Upper lobe of right lung (tissue), 1 donor: ENCODE data around the gene FNDC5. TPM values are rescaled to one million over a fixed set of nuclear protein-coding genes. Genes with fewer than 3 reads are reported as not detected.

Experiments
- ATAC-seq: fragments of 200-7000 bp; cut with Tn5 transposase; one replicate; pipeline ENCODE4 v1.9.1; 2020; ENCODE audit warnings: mild to moderate bottlenecking, moderate library complexity
- DNase-seq: peaks from one replicate; pipeline ENCODE4 v3.0.0-alpha.2; 2020
- H3K27ac ChIP-seq: fragments of 200-600 bp; one replicate; pipeline ENCODE4 v1.8.0; 2022
- H3K27me3 ChIP-seq: fragments of 200-600 bp; one replicate; pipeline ENCODE4 v1.8.0; 2022; ENCODE audit warnings: mild to moderate bottlenecking
- H3K36me3 ChIP-seq: fragments of 200-600 bp; one replicate; pipeline ENCODE4 v1.8.0; 2022
- H3K4me1 ChIP-seq: fragments of 200-600 bp; one replicate; pipeline ENCODE4 v1.8.0; 2022
- H3K4me3 ChIP-seq: fragments of 200-600 bp; one replicate; pipeline ENCODE4 v1.8.0; 2022; ENCODE audit warnings: mild to moderate bottlenecking
- H3K9me3 ChIP-seq: fragments of 200-600 bp; one replicate; pipeline ENCODE4 v1.8.0; 2022
- intact Hi-C: fragments of 100-400 bp; cut with DNase I; formaldehyde crosslinking; loops from one replicate; pipeline ENCODE4 v1.11.0; 2022
- total RNA-seq: library from RNA; stranded (reverse); fragmentation: NEBNext Ultra II Directional; extraction: Animal tissue kit (Norgen Biotek cat#: 25700); gene quantifications from one replicate; pipeline ENCODE4 v1.2.1, GENCODE V29; 2021
- TF ChIP-seq, protein P1 (sequence below): fragments of 200-600 bp; IDR thresholded peaks from one replicate; pipeline ENCODE4 v1.8.0; 2022; ENCODE audit warnings: antibody characterized with exemption
- donor health status: DM: no; HTN: yes; CAD: no; lungs with severe emphysema.

Gene FNDC5
- total RNA-seq, 1 donor from 2014 or later: 1.5 TPM

DNA sequence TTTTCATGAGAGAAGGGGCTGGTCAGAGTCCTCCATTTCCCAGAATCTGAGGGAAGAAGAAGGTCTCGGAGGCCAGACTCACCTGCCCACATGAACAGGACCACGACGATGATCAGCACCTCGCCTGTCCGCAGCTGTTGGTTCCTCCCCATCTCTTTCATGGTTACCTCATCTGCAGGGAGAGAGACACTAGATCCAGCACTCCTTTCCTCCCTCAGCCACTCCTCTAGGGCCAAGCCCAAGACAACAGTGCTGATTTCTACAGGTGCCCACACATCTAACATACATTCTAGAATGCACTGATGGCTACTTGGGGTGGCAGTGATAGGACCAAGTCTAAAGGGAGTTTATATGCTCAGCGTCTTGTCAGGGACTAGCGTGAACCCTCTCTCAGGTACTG is 3.0 kb downstream of the FNDC5 start:
- Histone ChIP-seq H3K27me3 (peaks cover 22% of the 10 kb centered on the region), H3K27ac (no peak overlapping the region), H3K9me3 (no peaks in the 10 kb centered on the region), H3K4me3 (no peak overlapping the region), H3K4me1 (no peaks in the 10 kb centered on the region), H3K36me3 (no peaks in the 10 kb centered on the region)
- no peak for ATAC-seq
- no peak for DNase-seq
- intact Hi-C loops: no loop called here
- TF ChIP-seq, protein P1, sequence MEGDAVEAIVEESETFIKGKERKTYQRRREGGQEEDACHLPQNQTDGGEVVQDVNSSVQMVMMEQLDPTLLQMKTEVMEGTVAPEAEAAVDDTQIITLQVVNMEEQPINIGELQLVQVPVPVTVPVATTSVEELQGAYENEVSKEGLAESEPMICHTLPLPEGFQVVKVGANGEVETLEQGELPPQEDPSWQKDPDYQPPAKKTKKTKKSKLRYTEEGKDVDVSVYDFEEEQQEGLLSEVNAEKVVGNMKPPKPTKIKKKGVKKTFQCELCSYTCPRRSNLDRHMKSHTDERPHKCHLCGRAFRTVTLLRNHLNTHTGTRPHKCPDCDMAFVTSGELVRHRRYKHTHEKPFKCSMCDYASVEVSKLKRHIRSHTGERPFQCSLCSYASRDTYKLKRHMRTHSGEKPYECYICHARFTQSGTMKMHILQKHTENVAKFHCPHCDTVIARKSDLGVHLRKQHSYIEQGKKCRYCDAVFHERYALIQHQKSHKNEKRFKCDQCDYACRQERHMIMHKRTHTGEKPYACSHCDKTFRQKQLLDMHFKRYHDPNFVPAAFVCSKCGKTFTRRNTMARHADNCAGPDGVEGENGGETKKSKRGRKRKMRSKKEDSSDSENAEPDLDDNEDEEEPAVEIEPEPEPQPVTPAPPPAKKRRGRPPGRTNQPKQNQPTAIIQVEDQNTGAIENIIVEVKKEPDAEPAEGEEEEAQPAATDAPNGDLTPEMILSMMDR: no peak

GRCh38 chr1:32867151-32867550 is 3.6 kb downstream of the FNDC5 start:
- no peak for ATAC-seq
- H3K9me3 ChIP-seq: no peaks in the 10 kb centered on the region
- H3K36me3 ChIP-seq: no peaks in the 10 kb centered on the region
- no peak overlapping the region for H3K27ac ChIP-seq
- no peaks in the 10 kb centered on the region for H3K4me1 ChIP-seq
- no peak overlapping the region for H3K4me3 ChIP-seq
- no peak for DNase-seq
- H3K27me3 ChIP-seq: peaks cover 18% of the 10 kb centered on the region
- TF ChIP-seq, protein P1: no peak
- intact Hi-C loops: no loop called here

- intact Hi-C loops: no loop called here
- TF ChIP-seq, protein P1: no peak
- no peak overlapping the region for H3K4me3 ChIP-seq
- H3K27ac ChIP-seq: no peak overlapping the region
- no peak for ATAC-seq
- H3K4me1 ChIP-seq: no peaks in the 10 kb centered on the region
- DNase-seq: no peak
- H3K36me3 ChIP-seq: no peaks in the 10 kb centered on the region
- H3K27me3 ChIP-seq: peaks cover 6% of the 10 kb centered on the region
- H3K9me3 ChIP-seq: no peaks in the 10 kb centered on the region
Measured at GRCh38 chr1:32865639-32866405, 4.9 kb downstream of the FNDC5 start.

DNA sequence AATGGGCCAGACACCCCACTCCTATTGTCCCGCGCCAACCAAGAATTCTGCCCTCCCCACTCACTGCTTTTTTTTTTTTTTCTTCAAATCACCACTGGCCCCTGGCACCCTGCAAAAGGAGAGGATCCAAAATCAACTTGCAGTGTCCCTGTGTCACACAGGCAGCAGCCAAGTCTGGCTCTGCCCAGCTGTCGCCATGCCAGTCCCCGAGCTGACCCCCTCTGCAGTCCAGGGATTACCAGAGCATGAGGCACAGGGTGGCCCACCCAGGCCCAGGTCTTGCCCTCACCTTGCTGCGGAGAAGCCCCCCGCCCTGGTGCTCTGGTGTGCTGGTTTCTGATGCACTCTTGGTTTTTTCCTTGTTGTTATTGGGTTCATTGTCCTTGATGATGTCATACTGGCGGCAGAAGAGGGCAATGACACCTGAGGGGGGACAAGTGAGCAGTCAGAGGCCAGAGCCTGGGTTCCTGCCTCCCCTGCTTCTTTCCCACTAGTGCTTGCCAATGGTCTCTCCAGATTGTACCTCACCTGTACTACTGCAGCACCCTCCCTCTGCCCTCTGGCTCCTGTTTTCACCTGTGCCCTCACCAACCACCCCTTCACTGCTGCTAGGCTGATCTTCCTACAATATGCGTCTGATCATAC is 6.2 kb downstream of the FNDC5 start:
- ATAC-seq: no peak
- Histone ChIP-seq H3K27ac (no peak overlapping the region), H3K27me3 (no peaks in the 10 kb centered on the region), H3K9me3 (no peaks in the 10 kb centered on the region), H3K36me3 (no peaks in the 10 kb centered on the region), H3K4me3 (no peak overlapping the region), H3K4me1 (no peaks in the 10 kb centered on the region)
- DNase-seq: no peak
- TF ChIP-seq, protein P1: no peak
- intact Hi-C loops: no loop called here

DNA sequence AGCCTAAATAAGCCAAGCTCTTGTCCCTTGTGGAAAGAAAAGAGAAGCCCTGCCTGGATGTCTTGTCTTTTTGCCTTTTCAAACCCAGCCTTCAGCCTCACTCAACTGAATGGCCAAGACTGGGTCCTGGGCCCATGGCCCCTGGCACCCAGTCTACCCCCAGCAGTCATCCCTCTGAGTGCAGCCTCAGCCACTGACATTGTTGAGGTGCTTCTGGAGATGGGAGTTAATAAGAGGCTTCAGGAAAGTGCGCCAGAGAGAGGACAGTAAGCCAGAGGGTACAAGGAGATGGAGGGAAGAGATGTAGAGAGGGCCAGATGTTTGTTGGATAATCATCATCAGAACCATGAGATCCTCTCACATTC is 6.8 kb downstream of the FNDC5 start:
- no peaks in the 10 kb centered on the region for H3K36me3 ChIP-seq
- intact Hi-C loops: no loop called here
- no peak overlapping the region for H3K4me3 ChIP-seq
- no peaks in the 10 kb centered on the region for H3K9me3 ChIP-seq
- no peaks in the 10 kb centered on the region for H3K27me3 ChIP-seq
- no peak for DNase-seq
- H3K27ac ChIP-seq: no peak overlapping the region
- H3K4me1 ChIP-seq: no peaks in the 10 kb centered on the region
- ATAC-seq: no peak
- TF ChIP-seq, protein P1: no peak
